ENCODE measurements around the gene GDF2.

- TF ChIP-seq CTCF (IDR thresholded peaks at IDR 0.05; ENCODE audit: borderline replicate concordance, extremely low read depth, low read length, poor library complexity, severe bottlenecking) (no peak), EZH2 (IDR thresholded peaks at IDR 0.05; ENCODE audit: borderline replicate concordance, low read depth, low read length, severe bottlenecking) (no peak)
Observed at GRCh38 chr10:47287365-47287802, 34.9 kb upstream of the GDF2 start.

Measured in DND-41 (cell line).